NCI-H2171 (cell line): ENCODE data around the gene KLHDC1.

Experiments used
- DNase-seq: peaks from one replicate; lab custom pipeline; 2025; lab: John Stamatoyannopoulos, UW

The KLHDC1 gene

DNA sequence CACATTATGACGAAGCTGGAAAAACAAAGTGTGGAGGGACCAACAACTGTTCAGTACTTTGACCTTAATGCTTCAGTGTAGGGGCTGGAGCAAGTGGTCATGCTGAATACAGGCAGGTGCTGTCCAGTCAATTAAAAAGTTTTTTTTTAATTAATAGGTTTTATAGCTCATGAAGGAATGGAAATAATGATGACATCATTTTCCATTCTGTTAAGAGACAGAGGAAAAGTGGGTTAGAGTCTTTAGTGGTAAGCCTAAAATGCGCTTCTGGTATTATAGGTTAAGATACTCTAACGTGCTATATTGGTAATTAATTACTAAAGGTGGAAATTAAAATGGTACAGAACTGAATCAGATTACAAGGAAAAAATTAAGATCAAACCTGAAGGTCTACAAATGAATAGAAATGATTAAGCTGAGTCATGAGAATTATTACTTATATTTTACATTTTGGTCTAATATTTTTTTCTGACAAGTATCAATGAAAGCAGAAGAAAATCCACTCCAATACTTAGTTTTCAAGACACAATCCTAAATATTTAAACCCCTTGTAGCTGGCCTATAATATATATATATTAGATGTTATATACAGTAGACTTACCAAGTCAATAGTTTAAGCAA, 90.6 kb downstream of the KLHDC1 start:
- no peak for DNase-seq

DNA sequence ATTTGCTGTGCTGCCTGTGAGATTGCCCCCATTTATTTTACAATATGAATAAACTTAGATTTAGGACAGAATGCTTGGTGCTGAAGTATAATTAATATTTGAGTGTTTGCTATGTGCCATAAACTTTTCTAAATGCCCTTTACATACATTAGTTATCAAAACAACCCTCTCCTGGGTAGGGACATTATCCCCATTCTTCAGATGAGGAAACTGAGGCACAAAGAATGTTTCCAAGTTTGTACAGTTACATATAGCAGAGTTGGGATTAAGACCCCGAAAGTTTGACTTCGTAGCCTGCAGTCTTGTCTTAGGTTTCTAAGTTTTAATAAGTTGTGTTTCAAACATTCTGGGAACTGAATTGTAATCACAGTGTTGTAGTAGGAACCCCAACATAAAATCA, 93.4 kb downstream of the KLHDC1 start:
- DNase-seq = no peak

DNA sequence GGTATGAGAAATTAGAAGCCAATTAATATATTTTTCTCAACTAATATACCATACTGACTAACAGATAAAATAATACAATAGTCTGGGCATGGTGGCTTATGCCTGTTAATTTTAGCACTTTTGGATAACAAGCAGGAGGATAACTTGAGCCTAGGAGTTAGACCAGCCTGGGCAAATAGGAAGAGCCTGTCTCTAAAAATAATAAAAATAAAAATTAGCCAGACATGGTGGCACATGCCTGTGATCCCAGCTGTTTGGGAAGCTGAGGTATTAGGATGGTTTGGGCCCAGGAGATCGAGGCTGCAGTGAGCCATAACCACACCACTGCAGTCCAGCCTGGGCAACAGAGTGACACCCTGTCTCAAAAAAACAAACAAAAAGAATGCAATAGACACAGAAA, 99.7 kb downstream of the KLHDC1 start:
- DNase-seq = no peak

DNA sequence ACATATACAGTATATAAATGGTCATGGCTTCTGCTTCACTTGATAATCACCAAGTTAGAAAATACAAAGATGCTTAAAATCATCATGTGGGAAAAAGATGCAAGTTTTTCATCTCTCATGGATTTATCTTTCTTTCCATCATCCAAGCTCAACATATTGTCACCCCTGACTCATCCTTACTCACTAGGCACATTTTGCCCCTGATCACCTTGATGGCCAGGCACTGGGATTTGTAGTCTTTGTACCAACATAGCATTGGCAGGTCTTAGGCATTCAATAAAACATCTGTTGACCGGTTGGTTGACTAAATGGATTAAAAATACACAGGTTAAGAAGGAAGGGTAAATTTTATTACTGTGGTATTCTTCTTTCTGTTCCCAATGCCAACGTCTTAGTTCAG, 103.1 kb downstream of the KLHDC1 start:
- no peak for DNase-seq
